ENCODE data around the gene SH3BGRL2. TPM values are rescaled to one million over a fixed set of nuclear protein-coding genes. Genes with fewer than 3 reads are reported as not detected.

SH3BGRL2 gene
- total and polyA plus RNA-seq, 2 donors (not counting 1 experiment from before 2014, with no cell fraction given), result 0.01 TPM; not detected in 1

GRCh38 chr6:79708095-79708791 is 77.1 kb downstream of the SH3BGRL2 start:
- Histone ChIP-seq H3K4me1 (ENCODE audit: control insufficient read depth in 2 of 2, insufficient read depth in 2 of 2, low read length in 2 of 2) (no peaks in the 10 kb centered on the region), H2AFZ (ENCODE audit: insufficient read depth, low read depth, low read length, poor library complexity, severe bottlenecking) (no peak overlapping the region), H3K9me3 (ENCODE audit: control extremely low read depth in 1 of 3, control insufficient read depth in 2 of 3, insufficient read depth in 1 of 3, low read length in 2 of 3) (no peaks in the 10 kb centered on the region), H3K27me3 (replicated peaks in 1 of 4; ENCODE audit: control extremely low read depth in 1 of 4, control insufficient read depth in 3 of 4, insufficient read depth in 4 of 4, low read length in 3 of 4) (no peaks in the 10 kb centered on the region), H3K36me3 (replicated peaks in 1 of 2; ENCODE audit: control extremely low read depth in 1 of 2, control insufficient read depth in 1 of 2, extremely low read depth in 1 of 2, insufficient read depth in 2 of 2, low read length in 1 of 2) (no peaks in the 10 kb centered on the region), H3K4me3 (ENCODE audit: control extremely low read depth in 1 of 5, extremely low read depth in 1 of 5, insufficient read depth in 1 of 5, low read depth in 2 of 5, low read length in 4 of 5) (no peak overlapping the region), H3K4me2 (replicated peaks; ENCODE audit: low read depth, low read length, poor library complexity, severe bottlenecking) (no peak overlapping the region), H3K27ac (ENCODE audit: low read length in 2 of 2) (no peak overlapping the region), H3K9ac (ENCODE audit: low read length) (no peak overlapping the region), H3K79me2 (ENCODE audit: control insufficient read depth, insufficient read depth, low read length) (no peaks in the 10 kb centered on the region), H4K20me1 (ENCODE audit: control insufficient read depth, insufficient read depth, low read length, poor library complexity, severe bottlenecking) (no peaks in the 10 kb centered on the region)
- no peak for TF ChIP-seq EZH2 (IDR thresholded peaks at IDR 0.05; ENCODE audit: borderline replicate concordance, insufficient read depth, low read depth, low read length, poor library complexity, severe bottlenecking)
- TF ChIP-seq CTCF (IDR thresholded peaks at IDR 0.05), result no peak
- no peak overlapping the region for H3K4me3 Mint-ChIP-seq
- ChIA-PET POLR2A (no interaction called here), CTCF (no interaction called here)
- intact Hi-C loops (cut with micrococcal nuclease), result no loop called here
- no peaks in the 10 kb centered on the region for H3K4me1 Mint-ChIP-seq
- ATAC-seq (ENCODE audit: low read depth) (no peak), DNase-seq (no peak)
- H3K9me3 Mint-ChIP-seq (ENCODE audit: insufficient read depth), result no peaks in the 10 kb centered on the region
- 100% methylated on average over 2 of the region's 3 CpGs for WGBS (ENCODE audit: insufficient coverage)
- H3K27ac Mint-ChIP-seq, result no peak overlapping the region
- peaks cover 10% of the 10 kb centered on the region for H3K27me3 Mint-ChIP-seq

- Mint-ChIP-seq H3K27ac (no peak overlapping the region), H3K9me3 (ENCODE audit: insufficient read depth) (no peaks in the 10 kb centered on the region), H3K4me3 (no peak overlapping the region), H3K4me1 (no peaks in the 10 kb centered on the region), H3K27me3 (peaks cover 10% of the 10 kb centered on the region)
- intact Hi-C loops (cut with micrococcal nuclease), result no loop called here
- Histone ChIP-seq H3K9me3 (ENCODE audit: control extremely low read depth in 1 of 3, control insufficient read depth in 2 of 3, insufficient read depth in 1 of 3, low read length in 2 of 3) (no peaks in the 10 kb centered on the region), H3K4me2 (replicated peaks; ENCODE audit: low read depth, low read length, poor library complexity, severe bottlenecking) (no peak overlapping the region), H3K27me3 (replicated peaks in 1 of 4; ENCODE audit: control extremely low read depth in 1 of 4, control insufficient read depth in 3 of 4, insufficient read depth in 4 of 4, low read length in 3 of 4) (no peaks in the 10 kb centered on the region), H3K4me1 (ENCODE audit: control insufficient read depth in 2 of 2, insufficient read depth in 2 of 2, low read length in 2 of 2) (no peaks in the 10 kb centered on the region), H2AFZ (ENCODE audit: insufficient read depth, low read depth, low read length, poor library complexity, severe bottlenecking) (no peak overlapping the region), H3K27ac (ENCODE audit: low read length in 2 of 2) (no peak overlapping the region), H3K79me2 (ENCODE audit: control insufficient read depth, insufficient read depth, low read length) (no peaks in the 10 kb centered on the region), H3K36me3 (replicated peaks in 1 of 2; ENCODE audit: control extremely low read depth in 1 of 2, control insufficient read depth in 1 of 2, extremely low read depth in 1 of 2, insufficient read depth in 2 of 2, low read length in 1 of 2) (no peaks in the 10 kb centered on the region), H4K20me1 (ENCODE audit: control insufficient read depth, insufficient read depth, low read length, poor library complexity, severe bottlenecking) (no peaks in the 10 kb centered on the region), H3K9ac (ENCODE audit: low read length) (no peak overlapping the region), H3K4me3 (ENCODE audit: control extremely low read depth in 1 of 5, extremely low read depth in 1 of 5, insufficient read depth in 1 of 5, low read depth in 2 of 5, low read length in 4 of 5) (no peak overlapping the region)
- ChIA-PET CTCF (no interaction called here), POLR2A (no interaction called here)
- ATAC-seq (ENCODE audit: low read depth) (no peak), DNase-seq (no peak)
- TF ChIP-seq EZH2 (IDR thresholded peaks at IDR 0.05; ENCODE audit: borderline replicate concordance, insufficient read depth, low read depth, low read length, poor library complexity, severe bottlenecking) (no peak), CTCF (IDR thresholded peaks at IDR 0.05) (no peak)
- WGBS (ENCODE audit: insufficient coverage), result 82% methylated on average over 2 of the region's 3 CpGs
Measured at GRCh38 chr6:79710127-79710526, 79.0 kb downstream of the SH3BGRL2 start.

Measured in B cell (primary cell).